NT2/D1 (cell line): ENCODE data around the gene SYNPO2L.

ENCODE experiments used
- SUZ12 ChIP-seq: IDR thresholded peaks from 2 replicates; pipeline ENCODE4 v1.6.1; 2011; ENCODE audit not compliant: insufficient read length, insufficient read depth; ENCODE audit errors: extremely low read depth
- ZNF274 ChIP-seq: IDR thresholded peaks from 2 replicates; pipeline ENCODE4 v1.6.1; 2011; ENCODE audit warnings: mild to moderate bottlenecking, low read depth, low read length

DNA sequence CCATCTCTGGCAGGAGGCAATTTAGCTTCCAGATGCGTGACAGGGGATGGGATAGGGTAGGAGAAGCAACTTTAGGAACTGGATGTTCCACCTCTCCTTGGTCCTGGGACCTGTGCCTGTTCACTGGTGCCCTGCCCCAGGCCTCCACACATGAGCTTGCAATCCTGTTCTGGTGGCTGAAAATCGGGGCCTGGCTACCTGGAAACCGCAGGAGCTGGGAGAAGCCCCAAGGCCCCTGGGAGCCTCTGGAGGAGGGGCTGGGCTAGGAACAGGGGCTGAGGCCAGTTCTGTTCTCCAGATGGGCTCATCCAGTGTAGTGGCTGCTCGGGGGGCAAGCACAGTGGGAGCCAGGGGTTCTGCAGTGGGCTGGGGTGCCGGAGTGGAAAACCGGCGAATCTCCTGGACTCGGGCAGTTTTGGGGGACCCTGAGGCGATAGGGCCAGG, 9.2 kb downstream of the SYNPO2L start:
- no peak for TF ChIP-seq ZNF274
- TF ChIP-seq SUZ12, result no peak
